Mucosa of gallbladder (tissue), 1 donor: ENCODE measurements around the gene CRHR2. TPM values are rescaled to one million over a fixed set of nuclear protein-coding genes. Genes with fewer than 3 reads are reported as not detected.

ENCODE experiments used
- DNase-seq: peaks from one replicate; pipeline ENCODE4 v3.0.0-alpha.2; 2020; ENCODE audit warnings: low spot score
- total RNA-seq: library from RNA; stranded (reverse); gene quantifications from one replicate; pipeline ENCODE4 v1.2.1, GENCODE V29; 2021
- donor health status: DM: no; HTN: no; CAD: no.

The CRHR2 gene
- total RNA-seq, 1 donor from 2014 or later = 0.12 TPM

DNA sequence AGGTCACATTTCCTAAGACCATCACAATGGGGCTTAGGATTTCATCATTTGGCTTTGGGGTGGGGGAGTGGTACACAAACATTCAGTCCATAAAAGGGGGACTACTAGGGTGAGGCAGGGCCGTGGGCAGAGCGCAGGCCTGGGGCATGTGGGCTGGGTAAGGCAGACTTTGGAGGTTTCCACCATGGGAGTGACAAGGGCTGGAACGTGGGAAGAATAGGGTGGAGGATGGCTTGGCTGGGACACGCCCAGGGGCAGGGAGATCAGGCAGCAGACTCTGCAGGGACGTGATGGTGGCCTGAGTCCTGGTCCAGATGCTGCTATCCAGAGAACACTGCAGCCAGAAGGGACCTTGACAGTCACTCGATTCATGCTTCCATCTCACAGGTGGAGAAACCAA is 24.7 kb upstream of the CRHR2 start:
- no peak for DNase-seq

DNA sequence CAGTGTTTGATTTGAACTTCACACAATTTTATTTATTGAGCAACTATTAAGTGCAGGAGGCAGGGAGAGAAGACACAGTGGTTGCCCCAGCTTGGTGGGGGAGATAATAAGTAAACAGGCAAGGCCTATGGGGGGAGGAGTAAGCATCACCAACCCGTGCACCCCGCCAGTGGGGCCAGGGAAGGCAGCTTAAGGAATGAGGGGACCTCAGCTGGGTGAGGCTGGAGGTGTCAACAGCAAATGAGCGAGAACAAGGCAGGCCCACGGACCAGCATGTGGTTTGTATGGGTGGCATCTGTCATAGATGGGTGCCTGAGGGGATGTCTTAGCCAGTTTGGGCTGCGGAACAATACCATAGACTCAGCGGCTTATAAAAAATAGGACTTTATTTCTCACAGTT is 24.1 kb upstream of the CRHR2 start:
- DNase-seq = no peak

DNA sequence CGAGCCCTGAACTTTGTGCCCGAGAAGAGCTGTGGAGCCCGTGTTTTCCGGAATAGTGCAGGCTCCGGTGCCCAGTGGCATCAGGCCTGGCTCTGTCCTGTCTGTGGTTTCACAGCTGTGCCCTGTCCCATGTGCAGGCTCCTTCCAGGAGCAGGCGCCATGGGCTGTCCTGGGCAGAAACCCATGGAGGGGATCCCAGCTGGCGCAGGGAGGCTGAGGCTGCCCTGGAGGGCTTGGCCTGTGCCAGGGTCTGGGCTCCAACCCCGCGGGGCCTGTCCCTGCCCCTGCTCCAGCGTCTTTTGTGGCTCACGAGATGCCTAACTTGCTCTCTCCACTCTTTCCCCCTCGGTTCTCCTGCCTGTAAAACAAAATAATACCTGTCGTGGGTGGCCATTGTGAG is 23.3 kb upstream of the CRHR2 start:
- no peak for DNase-seq

DNA sequence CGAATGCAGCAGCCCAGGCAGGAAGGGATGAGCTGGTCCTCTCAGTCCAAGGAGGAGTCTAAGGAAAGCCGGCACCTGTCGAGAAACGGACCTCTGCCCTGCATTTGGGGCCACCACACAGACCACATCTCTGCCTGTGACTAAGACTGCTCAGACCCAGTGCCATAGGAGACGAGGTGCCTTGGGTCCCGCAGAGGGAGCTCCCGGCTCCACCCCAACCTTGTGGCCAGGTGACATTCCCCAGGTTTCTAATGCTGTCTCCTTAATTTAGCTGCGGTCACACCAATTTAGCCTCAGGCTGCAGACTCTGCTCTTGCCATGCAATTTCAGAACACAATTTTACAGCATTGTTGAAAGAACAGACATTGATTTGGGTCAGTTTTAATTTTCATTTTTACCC is 22.8 kb upstream of the CRHR2 start:
- DNase-seq = no peak

DNA sequence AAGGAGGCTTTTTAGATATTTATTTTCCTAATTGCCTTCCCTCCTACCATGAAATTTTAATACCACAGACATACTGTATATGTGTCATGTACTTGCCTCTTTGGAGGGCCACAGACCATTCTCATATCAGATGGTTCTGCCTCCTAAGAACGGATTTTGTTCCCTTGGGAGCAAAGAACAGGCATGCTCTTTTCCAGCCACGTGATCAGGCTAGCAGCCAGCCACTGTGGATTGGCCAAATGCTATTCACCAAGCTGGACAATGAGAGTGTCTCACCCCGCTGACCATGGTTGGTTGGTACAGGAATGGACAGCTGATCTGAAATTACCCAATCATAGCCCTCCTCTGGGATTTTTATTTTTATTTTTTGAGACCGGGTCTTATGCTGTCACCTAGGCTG is 21.5 kb upstream of the CRHR2 start:
- DNase-seq = no peak

DNA sequence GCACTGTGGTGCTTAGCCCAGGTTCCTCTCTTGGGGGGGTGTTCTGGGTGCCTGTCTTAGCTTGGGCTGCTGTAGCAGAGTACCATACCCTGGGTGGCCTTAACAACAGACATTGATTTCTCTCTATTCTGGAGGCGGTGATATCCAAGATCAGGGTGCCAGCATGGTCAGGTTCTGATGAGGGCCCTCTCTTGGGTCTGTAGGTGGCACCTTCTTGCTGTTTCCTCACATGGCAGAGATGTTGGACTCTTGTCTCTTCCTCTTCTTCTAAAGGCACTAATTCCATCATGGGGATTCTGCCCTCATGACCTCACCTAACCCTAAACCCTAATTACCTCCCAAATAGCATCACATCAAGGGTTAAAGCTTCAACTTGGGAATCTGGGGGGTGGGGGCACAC is 19.9 kb upstream of the CRHR2 start:
- no peak for DNase-seq

DNA sequence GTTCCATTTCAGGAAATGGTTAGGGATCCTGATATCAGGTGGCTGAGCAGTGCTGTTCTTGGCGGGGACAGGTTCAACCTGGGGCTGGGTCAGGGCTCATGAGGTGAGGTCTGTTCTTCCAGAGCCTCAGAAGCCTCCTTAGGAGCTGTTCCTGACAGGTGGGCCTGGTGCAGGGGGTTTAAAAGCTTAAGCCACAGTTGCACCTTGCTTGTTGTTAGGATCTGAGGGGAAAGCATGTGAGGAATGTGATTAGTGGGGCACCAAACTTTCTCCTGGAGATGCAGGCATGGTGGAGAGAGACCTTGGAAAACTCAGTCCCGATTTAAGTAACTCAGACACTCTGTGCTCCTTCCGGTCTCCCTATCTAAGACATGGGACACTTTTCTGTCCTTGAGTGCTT is 18.7 kb upstream of the CRHR2 start:
- DNase-seq = no peak

DNA sequence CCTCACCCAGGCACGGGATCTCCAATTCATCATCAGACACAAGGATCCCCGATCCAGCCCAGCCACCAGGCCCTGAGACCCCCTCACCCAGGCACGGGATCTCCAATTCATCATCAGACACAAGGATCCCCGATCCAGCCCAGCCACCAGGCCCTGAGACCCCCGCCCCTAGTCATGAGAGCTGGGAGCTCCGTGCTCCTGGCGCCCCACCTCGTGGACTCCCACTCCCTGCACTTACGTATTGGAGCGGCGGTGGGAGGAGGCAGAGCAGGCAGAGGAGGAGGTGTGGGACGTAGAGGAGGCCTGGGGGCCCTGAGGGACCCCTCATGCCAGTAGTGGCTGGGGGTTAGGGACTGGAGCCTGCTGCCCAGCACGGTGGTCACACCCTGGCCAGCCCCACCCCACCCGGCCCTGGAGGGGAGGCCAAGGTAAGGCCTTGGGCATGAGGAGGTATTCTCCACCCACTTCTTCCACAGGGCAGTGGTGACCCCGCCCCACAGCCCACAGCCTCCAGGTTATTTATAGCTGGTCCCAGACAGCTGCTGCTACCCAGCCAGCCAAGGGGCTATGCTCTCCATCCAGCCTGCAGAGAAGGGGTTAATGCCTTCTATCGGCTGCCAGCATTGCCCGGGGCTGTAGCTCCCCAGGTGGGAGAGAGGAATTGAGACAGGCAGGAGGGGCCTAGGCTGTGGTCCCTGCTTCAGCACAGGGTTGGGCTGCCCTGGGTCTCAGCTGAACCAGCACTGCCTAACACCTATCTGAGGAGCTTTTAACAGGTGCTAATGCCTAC is 17.6 kb upstream of the CRHR2 start:
- no peak for DNase-seq

DNA sequence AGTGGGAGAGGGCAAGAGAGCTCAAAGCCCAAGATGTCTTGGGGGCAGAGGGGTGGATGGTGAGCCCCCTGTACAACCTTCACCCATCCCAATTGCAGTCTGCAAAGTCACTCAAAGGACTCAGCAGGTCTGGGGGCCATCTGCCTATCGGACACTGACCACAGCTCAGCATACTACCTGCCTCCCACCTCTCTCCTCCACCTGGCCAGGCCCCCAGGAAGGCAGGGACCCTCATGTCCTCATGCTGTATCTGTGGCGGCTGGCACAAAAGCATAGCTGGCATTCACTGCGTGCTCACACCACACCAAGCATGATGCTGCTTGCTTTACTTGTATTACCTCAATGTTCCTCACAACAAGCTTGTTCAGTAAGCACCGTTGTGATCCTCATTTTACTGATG is 16.2 kb upstream of the CRHR2 start:
- no peak for DNase-seq

DNA sequence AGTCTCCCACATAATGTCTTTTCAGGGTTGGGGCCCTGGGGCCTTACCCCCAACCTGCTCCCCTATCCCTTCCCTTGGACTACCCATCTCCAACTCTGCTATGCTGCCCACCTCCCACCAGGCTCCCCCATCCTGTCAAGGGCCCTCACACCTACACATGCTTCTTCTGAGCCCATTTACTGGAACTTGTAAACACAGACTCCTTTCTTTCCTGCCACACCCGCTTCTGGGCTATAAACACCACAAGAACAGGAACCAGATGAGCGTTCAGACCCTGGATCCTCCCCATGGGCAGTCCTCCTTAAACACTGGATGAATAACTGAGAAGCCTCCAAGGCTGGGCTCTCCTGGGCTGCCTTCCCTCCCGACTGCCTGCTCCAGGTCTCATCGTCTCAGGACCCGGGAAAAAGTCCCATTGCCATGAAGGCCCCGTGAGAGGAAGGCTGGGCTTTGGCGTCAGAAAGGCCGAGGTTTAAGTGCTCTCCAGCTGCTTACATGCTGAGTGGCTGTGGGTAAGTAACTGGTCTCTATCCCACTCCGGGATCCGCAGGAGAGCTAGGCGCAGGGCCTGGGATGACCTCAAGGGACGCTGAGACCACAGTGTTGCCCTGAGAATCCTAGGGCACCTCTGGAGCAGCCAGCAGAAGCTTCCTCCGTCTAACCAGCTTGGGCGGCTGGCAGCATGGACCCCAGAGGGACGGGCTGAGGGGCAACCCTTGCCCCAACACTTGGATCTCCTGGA is 15.6 kb upstream of the CRHR2 start:
- DNase-seq = no peak

DNA sequence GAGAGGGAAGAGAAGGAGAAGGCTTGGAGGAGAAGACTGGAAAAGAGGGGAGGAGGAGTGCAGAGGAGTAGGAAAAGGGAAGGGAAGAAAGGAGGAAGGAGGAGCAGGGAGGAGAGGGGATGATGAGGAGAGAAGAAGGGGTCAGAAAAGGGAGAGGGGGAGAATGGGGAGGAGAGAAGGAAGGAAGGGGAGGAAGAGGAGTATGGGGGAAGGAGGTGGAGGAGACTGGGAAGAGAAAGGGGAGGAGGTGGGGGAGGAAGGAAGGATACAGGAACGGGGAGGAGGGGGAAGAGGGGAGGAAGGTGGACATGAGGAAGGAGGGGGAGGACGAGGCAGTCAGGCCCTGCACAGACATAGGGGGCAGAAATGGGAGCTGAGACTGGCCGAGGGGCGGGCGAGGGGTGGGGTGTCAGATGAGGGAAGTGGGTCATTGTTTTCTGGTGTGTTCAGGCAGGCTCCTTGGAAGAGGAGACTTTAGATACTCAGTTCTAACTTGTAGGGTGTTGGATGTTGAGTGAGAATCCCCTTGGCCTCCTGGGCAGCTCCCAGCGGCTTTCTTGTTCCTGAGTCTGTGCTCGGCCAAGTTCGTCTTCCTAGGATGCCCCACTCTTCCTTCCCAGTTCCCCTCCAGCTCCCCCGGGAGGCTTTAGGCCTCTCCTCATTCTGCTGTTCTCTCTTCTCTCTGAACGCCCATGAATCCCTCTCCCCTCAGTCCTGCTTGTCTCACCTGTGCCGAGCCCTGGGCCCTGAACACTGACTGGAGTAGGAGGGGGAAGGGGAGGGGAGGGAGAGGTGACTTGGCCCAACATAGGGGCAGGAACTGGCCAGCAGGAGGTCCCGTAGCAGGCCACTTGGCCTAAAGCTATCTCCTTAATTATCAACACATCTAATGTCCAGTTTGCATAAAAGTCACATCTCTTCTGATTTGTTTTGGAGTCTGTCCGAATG is 12.8 kb upstream of the CRHR2 start:
- DNase-seq = no peak

DNA sequence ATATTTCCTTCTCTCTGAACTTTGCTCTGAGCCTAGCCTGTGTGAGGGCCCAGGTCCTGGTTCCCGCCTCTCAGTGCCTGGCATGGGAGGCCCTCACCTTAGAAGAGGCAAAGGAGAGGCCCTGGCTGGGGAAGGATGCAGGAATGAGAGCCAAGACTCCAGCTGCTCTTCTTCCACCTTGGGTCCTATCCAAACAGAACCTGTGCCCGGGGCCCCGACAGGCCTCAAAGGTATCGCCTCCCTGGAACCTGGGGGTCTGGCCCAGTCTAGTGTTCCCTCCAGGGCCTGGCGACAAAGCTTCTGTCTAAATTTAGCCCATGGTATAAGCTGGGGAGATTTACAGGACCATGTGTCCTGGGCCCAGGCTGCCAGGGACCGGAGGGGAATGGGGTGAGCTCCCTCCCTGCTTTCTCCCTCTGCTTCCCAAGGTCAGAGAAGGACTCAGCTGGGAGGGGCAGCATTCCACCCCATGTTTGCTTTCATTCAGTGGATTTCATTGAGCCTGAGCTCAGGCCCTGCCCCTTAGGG is 12.0 kb upstream of the CRHR2 start:
- DNase-seq = no peak

DNA sequence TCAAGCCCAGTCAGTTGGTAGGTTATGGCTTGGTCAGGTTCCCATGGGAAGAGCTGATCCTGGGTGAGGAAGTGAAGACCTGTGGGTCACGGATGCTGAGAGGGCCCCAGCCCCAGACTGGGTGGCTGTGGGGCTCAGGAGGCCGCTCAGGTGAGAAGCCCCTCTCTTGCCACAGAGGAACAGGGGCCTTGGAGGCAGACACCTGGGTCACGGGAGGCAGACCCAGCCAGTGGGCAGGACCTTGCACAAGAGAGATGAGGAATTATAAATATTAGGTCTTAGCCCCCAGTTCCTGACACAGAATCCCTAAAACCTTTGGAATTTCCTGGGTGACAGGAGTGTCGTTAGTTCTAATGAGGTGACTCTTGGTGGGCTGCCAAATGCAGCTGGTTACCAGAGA is 10.6 kb upstream of the CRHR2 start:
- no peak for DNase-seq

DNA sequence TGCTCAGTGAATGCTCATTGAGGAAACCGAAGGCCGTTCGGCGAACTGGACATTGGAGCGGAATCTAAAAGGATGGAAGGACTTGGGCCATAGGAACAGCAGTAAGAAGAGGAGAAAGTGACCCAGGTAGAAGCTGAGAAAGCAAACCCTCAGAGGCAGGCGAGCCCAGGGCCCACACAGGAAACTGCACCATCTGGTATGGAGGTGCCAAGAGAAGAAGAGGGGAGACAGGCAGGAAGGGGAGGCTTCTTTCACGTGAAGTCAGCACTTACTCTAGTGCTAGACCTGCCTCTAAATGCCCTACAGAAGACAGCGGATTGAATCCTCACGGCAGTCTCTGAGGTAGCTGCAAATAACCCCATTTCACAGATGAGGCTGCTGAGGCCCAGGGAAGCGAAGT is 10.2 kb upstream of the CRHR2 start:
- no peak for DNase-seq

DNA sequence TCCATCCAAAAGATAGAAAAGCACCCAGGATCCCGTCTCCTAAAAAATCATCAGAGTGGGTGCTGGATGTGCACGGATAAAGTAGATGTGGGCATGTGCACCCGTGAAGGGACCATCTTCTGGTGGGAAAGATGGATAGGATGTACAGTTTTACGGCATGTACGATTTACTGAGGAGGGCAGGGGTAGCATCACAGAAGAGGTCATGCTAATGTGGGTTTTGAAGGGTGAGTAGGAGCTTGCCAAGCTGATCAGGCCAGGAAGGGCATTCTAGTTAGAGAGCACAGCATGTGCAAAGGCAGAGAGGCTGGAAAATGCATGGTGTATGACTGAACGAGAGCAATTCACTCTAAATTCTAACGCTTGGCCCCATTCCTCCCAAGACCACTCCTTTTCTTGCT is 7.8 kb upstream of the CRHR2 start:
- no peak for DNase-seq

DNA sequence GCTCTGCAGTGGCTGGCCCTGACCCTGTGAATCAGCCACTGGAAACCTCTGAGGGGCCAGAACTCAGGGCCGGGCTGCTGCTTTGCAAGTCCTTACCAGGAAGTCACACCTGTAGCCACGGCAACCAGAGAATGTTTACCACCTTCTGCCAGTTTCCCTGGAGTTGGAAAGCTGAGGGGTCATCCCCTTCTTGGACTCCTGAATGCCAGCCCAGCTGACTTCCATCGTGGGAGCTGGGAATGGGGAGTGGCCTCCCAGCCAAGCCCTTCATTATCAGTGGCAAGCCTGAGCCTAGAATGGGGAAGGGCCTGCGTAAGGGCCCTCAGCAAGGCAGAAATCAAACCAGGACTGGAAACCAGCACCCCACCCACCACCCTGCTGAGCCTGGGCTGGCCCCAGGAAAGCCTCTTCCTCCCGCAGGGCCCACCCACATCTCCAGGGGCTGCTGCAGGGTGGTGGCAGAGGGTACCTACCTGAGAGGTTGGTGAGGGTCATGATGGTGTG is 6.5 kb upstream of the CRHR2 start:
- DNase-seq = peak; percentile 44

DNA sequence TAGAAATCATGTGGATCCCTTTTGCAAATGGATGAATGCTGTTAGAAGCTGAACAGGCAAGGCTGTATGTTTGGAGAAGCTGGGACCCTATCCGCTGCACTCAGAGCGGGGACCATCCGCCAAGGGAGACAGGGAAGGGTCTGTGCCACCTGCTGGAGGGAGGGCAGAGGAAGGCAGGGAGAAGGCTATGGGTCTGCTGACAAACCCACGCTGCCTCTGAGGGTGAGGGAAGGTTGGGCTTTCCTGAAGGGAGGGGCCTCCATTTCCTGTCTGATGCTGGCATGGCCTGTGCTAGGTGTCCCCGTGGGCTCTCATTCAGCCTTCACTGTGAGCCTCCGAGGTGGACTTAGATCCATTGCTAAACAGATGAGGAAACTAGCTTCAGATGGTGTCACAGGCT is 5.3 kb upstream of the CRHR2 start:
- DNase-seq = no peak

DNA sequence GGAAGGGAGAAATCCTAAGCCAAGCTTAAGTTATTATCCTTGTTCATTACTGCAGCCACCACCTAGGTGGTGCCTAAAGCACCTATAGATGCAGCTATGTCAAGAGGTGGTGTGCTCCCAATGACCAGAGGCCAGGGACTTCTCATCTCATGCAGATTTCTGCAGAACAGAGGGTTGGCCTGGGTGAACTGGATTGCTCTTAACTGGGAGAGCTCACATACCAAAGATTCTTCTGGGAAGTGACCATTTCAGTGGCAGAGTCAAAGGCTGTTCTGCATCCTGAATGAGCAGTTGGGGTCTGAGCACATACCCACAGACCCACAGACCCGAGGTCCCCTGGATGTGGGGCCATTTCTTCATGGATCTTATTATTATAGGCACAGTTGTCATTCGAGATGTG is 2.1 kb upstream of the CRHR2 start:
- no peak for DNase-seq

DNA sequence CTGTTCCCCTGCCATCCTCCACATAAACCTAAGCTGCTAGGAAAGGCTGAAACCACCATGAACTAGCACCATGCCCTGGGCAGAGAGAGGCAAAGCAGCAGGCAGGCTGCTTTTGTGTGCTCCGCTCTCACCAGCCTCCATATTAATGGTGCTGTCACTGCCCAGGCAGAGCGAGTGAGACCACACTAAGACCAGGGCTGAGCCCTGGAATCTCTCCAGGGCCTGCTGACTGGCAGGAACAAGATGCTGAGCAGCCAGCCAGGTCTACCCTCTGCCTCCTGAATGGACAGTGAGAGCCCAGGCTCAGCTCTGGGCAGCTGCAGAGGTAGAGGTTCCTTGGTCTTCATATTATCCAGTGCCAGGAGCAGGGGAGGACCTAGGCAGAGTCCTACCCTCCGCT is 1.6 kb upstream of the CRHR2 start:
- DNase-seq = no peak

DNA sequence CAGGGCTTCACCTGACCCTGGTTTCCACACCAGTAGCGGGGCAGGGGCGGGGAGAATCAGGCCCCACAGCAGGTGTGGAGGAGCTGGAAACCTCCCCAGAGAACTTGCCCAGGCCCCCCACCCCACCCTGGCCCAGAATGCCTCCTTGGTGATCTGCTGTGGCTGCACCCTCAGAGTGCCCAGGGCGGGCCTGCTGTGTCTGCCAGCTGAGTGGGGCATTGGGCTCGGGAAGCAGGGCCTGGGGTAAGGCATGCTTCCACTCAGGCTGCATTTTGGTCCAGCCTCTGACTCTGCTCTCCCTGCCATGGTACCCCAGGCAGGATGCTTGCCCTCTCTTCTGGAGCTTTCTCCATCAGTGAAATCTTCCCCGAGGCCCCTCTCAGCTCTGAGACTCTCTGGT is 1.1 kb upstream of the CRHR2 start:
- no peak for DNase-seq

DNA sequence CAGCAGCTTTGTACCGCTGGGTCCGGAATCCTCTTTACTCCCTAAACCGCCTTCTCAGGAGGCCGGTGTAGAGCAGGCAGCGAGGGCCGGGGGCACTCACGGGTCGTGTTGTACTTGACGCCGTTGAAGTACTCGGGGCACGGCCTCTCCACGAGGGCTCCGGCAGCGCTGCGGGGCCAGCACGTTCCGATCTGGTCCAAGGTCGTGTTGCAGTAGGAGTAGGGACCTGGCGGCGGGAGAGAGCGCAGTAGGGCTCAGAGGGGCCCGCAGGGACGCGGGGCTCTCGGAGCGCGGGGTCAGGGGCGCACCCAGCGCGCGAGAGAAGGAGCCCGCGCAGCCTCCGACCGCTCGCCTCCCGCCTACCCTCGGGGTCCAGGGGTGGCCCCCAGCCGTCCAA is 443 bp downstream of the CRHR2 start:
- no peak for DNase-seq

DNA sequence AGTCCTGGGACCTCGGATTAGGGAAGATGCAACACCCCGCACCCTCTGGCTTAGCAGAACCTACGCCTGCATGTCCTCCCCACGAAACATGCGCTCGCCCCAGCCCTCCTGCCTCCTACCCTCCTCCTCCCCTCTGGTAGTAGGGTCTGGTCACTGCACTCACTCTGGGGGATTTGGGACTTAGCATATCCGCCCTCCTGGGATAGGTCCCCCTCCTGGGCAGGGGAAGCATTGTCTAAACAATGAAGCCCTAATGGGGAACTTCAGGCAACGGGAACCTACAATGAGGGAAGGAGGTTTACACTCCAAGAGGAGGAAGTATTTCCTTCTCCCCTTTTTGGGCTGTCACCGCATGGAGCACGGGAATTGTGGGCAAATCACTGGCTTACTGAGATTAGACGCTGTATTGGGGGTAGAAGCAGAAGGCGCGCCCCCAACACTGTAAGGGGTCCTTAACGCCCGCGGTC is 892 bp downstream of the CRHR2 start:
- DNase-seq = no peak
